ENCODE results near the gene KNSTRN. TPM values are rescaled to one million over a fixed set of nuclear protein-coding genes. Genes with fewer than 3 reads are reported as not detected.
A peak's percentile ranks its signal among the peaks of the same experiment; 100 is the strongest.

Gene KNSTRN
- total and polyA plus RNA-seq, 2 of the 13 experiments (the other 11 are each of a cell fraction or from before 2014, with no cell fraction given) = 20.3 to 62.3 TPM

DNA sequence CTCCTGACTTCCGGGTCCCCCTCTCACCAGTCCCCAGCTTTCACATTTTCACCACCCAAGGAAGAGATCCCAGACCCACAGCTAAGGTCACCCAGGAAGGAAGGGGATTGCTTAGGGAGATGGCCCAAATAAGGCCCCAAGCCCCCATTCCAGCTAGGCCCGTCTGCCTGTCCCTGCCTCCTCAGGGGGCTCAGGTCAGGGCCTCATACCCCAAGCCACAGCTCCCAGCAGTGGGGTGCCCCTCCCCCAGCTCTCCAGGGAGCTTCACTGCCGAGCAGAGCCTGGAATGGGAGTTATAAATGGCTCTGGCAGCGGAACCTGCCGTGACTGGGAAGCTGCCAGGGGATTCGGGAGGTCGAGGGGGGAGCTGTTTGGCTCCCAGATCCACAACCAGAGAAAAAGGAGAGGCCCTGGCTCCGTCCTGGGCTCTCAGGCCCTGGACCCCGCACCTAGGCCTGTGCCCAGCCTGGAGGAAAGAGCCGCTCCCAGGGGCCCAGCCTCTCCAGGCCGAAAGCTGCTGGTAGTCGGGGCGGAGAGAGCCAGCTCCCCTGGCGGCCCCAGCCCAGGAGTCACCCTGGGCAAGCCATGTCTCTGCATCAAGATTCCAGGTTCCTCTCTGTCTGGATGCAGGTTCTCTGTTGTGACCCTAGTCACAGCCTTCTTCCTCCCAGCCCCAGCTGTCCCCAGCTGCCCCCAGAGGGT is 42.3 kb upstream of the KNSTRN start (continued):
- TF ChIP-seq, protein P1, sequence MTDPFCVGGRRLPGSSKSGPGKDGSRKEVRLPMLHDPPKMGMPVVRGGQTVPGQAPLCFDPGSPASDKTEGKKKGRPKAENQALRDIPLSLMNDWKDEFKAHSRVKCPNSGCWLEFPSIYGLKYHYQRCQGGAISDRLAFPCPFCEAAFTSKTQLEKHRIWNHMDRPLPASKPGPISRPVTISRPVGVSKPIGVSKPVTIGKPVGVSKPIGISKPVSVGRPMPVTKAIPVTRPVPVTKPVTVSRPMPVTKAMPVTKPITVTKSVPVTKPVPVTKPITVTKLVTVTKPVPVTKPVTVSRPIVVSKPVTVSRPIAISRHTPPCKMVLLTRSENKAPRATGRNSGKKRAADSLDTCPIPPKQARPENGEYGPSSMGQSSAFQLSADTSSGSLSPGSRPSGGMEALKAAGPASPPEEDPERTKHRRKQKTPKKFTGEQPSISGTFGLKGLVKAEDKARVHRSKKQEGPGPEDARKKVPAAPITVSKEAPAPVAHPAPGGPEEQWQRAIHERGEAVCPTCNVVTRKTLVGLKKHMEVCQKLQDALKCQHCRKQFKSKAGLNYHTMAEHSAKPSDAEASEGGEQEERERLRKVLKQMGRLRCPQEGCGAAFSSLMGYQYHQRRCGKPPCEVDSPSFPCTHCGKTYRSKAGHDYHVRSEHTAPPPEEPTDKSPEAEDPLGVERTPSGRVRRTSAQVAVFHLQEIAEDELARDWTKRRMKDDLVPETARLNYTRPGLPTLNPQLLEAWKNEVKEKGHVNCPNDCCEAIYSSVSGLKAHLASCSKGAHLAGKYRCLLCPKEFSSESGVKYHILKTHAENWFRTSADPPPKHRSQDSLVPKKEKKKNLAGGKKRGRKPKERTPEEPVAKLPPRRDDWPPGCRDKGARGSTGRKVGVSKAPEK (CRISPR knock-in tag; IDR thresholded peaks at IDR 0.05; ENCODE audit: borderline replicate concordance) = no peak
- TF ChIP-seq, protein P2, sequence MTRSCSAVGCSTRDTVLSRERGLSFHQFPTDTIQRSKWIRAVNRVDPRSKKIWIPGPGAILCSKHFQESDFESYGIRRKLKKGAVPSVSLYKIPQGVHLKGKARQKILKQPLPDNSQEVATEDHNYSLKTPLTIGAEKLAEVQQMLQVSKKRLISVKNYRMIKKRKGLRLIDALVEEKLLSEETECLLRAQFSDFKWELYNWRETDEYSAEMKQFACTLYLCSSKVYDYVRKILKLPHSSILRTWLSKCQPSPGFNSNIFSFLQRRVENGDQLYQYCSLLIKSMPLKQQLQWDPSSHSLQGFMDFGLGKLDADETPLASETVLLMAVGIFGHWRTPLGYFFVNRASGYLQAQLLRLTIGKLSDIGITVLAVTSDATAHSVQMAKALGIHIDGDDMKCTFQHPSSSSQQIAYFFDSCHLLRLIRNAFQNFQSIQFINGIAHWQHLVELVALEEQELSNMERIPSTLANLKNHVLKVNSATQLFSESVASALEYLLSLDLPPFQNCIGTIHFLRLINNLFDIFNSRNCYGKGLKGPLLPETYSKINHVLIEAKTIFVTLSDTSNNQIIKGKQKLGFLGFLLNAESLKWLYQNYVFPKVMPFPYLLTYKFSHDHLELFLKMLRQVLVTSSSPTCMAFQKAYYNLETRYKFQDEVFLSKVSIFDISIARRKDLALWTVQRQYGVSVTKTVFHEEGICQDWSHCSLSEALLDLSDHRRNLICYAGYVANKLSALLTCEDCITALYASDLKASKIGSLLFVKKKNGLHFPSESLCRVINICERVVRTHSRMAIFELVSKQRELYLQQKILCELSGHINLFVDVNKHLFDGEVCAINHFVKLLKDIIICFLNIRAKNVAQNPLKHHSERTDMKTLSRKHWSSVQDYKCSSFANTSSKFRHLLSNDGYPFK (CRISPR knock-in tag; IDR thresholded peaks at IDR 0.05; ENCODE audit: borderline replicate concordance) = 0 out of 2 replicates have a peak, but pooled peaks have one; percentile 0
- TF ChIP-seq, protein P3, sequence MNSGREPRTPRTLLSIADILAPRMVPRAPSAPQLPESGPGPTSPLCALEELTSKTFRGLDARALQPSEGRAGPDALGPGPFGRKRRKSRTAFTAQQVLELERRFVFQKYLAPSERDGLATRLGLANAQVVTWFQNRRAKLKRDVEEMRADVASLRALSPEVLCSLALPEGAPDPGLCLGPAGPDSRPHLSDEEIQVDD (CRISPR knock-in tag; IDR thresholded peaks at IDR 0.05; ENCODE audit: borderline replicate concordance) = no peak
- TF ChIP-seq CREB1 (IDR thresholded peaks at IDR 0.05) = no peak
- no peak for TF ChIP-seq CREB1 (CRISPR knock-in tag; IDR thresholded peaks at IDR 0.05)
- TF ChIP-seq ZNF441 (CRISPR knock-in tag; IDR thresholded peaks at IDR 0.05; ENCODE audit: borderline replicate concordance) = no peak
- no peak for TF ChIP-seq NR3C1 (CRISPR knock-in tag; IDR thresholded peaks at IDR 0.05)
- TF ChIP-seq GFI1 (CRISPR knock-in tag; IDR thresholded peaks at IDR 0.05; ENCODE audit: borderline replicate concordance) = peak; percentile 53; the same call in 1 of the 2 replicates
- 0 out of 2 replicates have a peak, but pooled peaks have one; percentile 28 for TF ChIP-seq ZSCAN21 (CRISPR knock-in tag; IDR thresholded peaks at IDR 0.05; ENCODE audit: borderline replicate concordance)
- no peak for TF ChIP-seq RAD21 (CRISPR knock-in tag; IDR thresholded peaks at IDR 0.05)
- TF ChIP-seq MED8 (CRISPR knock-in tag; IDR thresholded peaks at IDR 0.05; ENCODE audit: insufficient replicate concordance) = peak; percentile 16
- TF ChIP-seq EEA1 (CRISPR knock-in tag; IDR thresholded peaks at IDR 0.05; ENCODE audit: borderline replicate concordance) = no peak
- TF ChIP-seq, protein P4, sequence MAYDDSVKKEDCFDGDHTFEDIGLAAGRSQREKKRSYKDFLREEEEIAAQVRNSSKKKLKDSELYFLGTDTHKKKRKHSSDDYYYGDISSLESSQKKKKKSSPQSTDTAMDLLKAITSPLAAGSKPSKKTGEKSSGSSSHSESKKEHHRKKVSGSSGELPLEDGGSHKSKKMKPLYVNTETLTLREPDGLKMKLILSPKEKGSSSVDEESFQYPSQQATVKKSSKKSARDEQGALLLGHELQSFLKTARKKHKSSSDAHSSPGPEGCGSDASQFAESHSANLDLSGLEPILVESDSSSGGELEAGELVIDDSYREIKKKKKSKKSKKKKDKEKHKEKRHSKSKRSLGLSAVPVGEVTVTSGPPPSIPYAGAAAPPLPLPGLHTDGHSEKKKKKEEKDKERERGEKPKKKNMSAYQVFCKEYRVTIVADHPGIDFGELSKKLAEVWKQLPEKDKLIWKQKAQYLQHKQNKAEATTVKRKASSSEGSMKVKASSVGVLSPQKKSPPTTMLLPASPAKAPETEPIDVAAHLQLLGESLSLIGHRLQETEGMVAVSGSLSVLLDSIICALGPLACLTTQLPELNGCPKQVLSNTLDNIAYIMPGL (CRISPR knock-in tag; IDR thresholded peaks at IDR 0.05; ENCODE audit: borderline replicate concordance in 1 of 2, low read depth in 1 of 2) = peak; percentile 2 to 68; a peak in 2 of 4 replicates
- no peak for TF ChIP-seq RFXANK (CRISPR knock-in tag; IDR thresholded peaks at IDR 0.05)
- TF ChIP-seq BCL6 (CRISPR knock-in tag; IDR thresholded peaks at IDR 0.05) = no peak
- TF ChIP-seq SPEN (CRISPR knock-in tag; IDR thresholded peaks at IDR 0.05; ENCODE audit: low read depth) = no peak; the same call in 1 of the 2 replicates
- TF ChIP-seq, protein P5, sequence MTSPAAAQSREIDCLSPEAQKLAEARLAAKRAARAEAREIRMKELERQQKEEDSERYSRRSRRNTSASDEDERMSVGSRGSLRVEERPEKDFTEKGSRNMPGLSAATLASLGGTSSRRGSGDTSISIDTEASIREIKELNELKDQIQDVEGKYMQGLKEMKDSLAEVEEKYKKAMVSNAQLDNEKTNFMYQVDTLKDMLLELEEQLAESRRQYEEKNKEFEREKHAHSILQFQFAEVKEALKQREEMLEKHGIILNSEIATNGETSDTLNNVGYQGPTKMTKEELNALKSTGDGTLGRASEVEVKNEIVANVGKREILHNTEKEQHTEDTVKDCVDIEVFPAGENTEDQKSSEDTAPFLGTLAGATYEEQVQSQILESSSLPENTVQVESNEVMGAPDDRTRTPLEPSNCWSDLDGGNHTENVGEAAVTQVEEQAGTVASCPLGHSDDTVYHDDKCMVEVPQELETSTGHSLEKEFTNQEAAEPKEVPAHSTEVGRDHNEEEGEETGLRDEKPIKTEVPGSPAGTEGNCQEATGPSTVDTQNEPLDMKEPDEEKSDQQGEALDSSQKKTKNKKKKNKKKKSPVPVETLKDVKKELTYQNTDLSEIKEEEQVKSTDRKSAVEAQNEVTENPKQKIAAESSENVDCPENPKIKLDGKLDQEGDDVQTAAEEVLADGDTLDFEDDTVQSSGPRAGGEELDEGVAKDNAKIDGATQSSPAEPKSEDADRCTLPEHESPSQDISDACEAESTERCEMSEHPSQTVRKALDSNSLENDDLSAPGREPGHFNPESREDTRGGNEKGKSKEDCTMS (CRISPR knock-in tag; conservative IDR thresholded peaks at IDR 0.05) = no peak
- no peak for TF ChIP-seq ZNF589 (CRISPR knock-in tag; conservative IDR thresholded peaks at IDR 0.05)
